ENCODE data around the gene ANP32B. TPM values are rescaled to one million over a fixed set of nuclear protein-coding genes. Genes with fewer than 3 reads are reported as not detected.

ANP32B gene
- total RNA-seq, 4 donors from 2014 or later = 28.5 to 49.0 (median 48.5) TPM

DNA sequence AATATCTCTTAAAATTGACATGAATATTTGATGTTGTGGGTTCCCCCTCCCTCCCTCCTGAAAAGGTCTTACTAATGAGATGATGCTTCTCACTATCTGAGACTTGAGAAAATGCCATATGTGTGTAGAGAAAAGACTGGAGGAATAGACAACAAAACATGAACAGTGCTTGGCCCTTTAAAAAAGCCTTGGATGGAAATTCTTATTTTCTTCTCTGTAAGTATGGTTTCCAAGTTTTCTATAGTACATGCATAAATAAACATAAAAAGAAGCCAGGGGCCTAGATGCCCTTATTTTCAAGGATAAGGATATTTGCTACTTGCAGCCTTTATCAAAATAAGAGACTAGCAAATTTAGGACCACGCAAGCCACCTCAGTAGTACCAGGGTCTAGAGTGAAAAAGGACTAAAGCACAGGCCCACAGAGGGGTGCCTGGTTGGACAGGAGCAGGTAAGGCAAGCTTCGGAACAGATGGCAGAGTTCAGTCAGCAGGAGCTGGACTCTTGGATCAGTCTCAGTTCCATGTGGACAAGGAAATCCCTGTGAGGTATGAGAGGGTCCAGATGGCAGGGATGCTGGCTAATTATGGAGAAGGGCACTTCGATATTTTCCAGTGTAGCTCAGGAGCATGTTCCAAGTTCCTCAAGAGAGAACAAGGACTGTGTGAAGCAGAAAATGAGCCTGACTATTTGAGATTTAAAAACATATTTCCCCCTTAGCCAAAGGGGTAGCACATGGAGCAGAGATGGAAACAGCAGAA, 4.6 kb upstream of the ANP32B start:
- ATAC-seq (ENCODE audit: low FRiP score) (no peak), DNase-seq (ENCODE audit: low spot score) (no peak)
- TF ChIP-seq, protein P1, sequence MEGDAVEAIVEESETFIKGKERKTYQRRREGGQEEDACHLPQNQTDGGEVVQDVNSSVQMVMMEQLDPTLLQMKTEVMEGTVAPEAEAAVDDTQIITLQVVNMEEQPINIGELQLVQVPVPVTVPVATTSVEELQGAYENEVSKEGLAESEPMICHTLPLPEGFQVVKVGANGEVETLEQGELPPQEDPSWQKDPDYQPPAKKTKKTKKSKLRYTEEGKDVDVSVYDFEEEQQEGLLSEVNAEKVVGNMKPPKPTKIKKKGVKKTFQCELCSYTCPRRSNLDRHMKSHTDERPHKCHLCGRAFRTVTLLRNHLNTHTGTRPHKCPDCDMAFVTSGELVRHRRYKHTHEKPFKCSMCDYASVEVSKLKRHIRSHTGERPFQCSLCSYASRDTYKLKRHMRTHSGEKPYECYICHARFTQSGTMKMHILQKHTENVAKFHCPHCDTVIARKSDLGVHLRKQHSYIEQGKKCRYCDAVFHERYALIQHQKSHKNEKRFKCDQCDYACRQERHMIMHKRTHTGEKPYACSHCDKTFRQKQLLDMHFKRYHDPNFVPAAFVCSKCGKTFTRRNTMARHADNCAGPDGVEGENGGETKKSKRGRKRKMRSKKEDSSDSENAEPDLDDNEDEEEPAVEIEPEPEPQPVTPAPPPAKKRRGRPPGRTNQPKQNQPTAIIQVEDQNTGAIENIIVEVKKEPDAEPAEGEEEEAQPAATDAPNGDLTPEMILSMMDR (IDR thresholded peaks at IDR 0.05) = no peak

DNA sequence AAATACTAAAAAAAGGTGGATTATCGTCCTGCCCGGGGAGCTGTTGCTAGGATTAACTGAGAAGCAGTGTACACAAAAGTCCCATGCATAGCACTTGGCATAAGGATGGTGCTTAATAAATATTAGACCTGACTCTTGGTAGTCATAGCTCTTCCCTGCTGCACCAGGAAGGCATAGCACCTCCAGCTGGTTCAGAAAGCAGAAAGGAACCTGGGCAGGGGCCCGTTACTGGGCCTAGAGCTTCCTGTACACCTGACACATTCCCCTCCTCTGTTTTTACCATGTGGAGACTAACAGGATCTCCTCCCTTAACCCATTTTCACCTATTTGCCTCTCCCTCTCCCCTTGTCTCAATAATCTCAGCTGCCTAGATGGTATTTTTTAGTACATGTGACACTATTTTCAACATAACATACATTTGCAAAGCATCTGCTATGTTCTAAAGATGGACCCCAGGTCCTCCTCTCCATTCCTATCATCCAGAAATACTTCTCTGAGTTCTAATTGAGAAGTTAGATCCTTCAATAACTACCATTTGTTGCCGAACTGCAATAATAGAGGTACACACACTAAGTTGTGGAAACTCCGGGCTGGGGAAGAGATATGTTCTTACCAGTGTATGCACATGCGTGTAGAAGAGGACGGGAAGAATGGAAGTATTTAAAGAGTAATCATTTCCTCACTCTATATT, 3.2 kb upstream of the ANP32B start:
- DNase-seq (ENCODE audit: low spot score) (no peak), ATAC-seq (ENCODE audit: low FRiP score) (no peak)
- TF ChIP-seq, protein P1 (IDR thresholded peaks at IDR 0.05) = no peak

DNA sequence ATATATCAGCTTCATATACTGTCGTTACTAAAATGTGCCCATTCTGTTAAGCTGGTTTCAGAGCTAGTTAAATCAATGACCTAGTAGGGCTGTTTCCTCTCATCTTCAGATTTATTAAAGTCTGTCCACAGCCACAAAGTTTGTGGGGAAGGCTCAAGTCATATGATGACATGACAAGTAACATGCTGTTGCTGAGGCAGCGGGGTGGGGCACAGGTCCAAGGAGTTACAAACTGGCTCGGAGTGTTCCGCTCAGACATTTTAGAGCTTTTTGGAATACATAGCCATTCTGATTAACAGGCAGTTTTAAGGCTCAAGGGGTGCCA, 2.7 kb upstream of the ANP32B start:
- ATAC-seq (ENCODE audit: low FRiP score) (no peak), DNase-seq (ENCODE audit: low spot score) (no peak)
- TF ChIP-seq, protein P1 (IDR thresholded peaks at IDR 0.05) = no peak

DNA sequence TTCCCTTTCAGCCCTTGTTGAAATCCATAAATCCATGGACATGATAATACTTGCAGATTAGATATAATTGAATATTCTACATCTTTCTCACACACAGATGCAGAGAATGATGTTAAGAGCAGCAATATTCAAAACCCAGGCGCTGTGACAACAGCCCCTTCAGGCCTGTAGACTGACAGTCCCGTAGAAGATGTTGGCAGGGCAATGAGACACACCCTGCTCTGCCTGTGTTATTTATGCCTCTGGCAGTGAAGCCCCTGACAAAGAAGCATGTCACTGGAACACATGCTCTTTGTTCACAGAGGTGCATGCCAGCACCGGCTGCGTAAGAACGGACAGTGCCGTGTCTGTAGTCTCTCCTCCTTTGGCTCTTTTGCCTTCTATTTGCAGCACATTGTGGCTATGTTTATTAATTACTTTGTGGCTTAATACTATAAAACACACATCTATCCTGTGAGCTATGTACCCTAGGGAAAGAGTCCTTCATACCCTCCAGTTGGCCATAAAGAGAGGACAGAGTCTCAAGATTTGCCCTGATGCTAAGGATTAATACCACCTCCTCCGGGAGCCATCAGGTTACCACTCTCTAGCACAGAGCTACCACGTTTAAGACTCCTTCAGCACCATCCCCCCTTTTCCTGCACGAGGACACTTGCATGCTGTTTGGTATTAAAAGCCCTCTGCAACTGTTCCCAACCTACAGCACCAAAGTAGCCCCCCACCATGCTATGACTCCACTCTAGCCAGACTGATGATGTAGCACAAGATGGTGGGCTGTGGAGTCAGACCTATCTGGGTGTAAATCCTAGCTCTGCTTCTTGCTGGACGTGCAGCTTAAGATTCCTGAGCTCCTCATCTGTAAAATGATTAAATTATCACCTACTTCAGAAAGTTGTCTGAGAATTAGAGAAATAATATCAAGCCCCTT, 2.0 kb upstream of the ANP32B start:
- no peak for ATAC-seq (ENCODE audit: low FRiP score)
- TF ChIP-seq, protein P1 (IDR thresholded peaks at IDR 0.05) = no peak
- DNase-seq (ENCODE audit: low spot score) = no peak

DNA sequence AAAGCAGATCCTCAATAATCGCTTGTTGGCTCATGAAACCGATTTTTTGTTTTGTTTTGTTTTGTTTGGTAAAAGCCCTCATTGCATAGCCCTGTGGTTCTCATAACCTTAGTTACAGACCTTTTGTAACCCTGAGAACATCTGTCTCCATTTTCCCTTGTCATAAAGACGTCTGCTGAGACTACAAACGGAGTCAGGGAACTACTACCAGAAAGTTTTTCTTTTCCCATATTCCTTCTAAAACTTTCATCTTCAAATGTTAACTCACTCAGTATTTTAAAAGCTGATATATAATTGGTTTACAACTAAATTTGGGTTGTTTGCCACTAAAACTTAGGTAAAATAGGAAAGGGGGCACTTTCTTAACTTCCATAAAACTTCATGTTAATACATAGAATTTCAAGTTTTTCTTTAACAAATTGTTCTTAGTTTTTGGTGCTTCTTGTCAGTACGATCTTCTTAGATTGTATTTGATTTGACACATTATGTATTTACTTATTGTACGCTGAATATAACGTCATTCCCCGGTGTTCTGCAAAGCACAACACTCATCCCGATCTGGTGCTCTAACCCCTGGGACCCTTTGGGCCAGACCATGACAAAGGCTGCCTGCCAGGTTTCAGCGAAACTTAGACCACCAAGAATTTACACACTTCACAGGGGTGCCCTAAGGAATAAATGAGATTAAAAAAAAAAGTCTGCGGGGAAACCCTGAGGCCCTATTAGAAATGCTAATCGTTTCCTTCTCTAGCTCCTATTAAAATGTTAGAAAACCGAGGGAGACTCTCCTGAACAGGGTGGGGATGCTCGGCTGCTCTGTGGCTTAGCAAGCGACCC, 1.1 kb upstream of the ANP32B start:
- DNase-seq (ENCODE audit: low spot score) (no peak), ATAC-seq (ENCODE audit: low FRiP score) (no peak)
- TF ChIP-seq, protein P1 (IDR thresholded peaks at IDR 0.05) = no peak

DNA sequence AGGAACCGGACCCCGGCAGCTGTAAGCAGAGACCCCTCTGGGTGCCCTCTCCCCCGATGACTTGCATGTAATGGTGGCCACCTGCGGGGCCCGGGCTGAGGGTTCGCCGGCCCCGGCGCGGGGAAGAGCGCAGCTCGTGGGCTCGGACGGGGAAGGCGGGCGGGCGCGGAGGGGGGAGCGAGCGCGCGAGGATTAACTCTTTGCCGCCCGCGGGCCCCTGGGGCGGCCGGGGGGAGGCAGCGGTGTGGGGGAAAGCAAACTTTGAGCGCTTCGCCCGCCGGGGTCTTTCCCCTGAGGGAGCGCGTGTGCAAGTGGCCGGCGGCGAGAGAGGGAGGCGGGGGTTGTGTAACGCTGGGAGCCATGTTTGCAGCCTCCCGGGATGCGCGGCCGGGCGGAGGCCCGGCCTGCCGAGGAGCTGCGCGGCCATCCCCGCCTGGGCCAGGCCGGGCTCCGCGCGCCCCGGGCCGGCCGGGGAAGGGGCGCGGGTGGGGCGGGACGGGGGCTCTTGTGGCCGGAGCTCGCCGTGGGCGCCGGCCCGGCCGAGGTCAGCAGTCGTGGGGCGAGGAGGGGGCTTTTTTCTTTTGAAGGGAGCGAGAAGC, 547 bp downstream of the ANP32B start:
- ATAC-seq (ENCODE audit: low FRiP score) = peak; percentile 24
- DNase-seq (ENCODE audit: low spot score) = no peak
- TF ChIP-seq, protein P1 (IDR thresholded peaks at IDR 0.05) = no peak

Measured in omental fat pad (tissue), 4 donors.